NCI-H2196 treated with DMSO at 0.1 percent for 48 hours (cell line): ENCODE results near the gene SERPINA9.
"Not testable (repeated sequence)": the region's sequence is repeated elsewhere in the genome, so short reads cannot be mapped to it uniquely, and the experiment has no call there.

Experiments
- DNase-seq: peaks from one replicate; lab custom pipeline; 2025; ENCODE audit not compliant: unreplicated experiment; lab: John Stamatoyannopoulos, UW

Gene SERPINA9

DNA sequence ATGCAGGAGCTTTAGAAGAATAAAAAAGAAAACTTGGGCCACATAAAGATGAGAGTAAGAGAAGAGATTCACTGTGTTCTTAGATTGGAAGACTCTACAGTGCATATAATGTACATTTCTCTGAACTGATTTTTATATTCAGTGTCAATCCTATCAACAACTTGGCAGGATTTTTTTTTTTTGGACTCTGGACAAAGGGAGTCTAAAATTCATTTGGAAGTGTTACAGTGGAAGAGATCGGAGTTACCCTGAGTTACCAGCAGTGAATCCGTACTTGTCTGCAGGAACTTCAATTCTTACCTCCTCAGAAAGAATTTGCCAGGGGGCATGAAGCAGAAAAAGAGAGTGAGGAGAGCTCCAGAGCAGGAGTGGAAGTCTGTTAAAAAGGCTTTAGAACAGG is 47.4 kb downstream of the SERPINA9 start:
- no peak for DNase-seq

DNA sequence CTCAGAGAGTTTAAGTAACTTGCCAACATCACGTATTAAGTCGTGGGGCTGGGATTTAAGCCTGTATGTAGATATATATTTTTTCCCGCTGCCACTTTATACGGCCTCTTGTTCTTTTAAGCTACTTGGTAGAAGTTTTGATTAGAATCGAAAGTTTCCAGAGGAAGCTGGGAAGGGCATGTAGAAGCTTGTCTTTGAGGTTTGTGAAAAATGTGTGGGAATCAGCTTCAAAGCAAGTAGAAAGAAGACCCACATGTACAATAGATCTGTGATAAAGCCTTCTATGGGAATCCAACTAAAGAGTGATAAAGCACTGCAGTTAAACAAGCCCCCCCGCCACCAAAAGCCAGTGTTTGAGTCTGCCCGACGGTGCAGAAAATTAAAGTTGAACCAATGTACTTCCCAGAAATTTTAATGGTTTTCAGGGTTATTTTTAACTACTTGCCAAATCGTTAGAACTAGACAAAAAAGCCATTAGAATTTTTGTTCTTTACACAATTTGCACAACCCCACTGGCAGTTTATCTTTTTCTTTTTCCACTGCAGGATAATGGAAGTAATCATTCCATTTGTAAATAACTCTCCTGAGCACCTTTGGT is 48.9 kb downstream of the SERPINA9 start:
- DNase-seq: no peak

DNA sequence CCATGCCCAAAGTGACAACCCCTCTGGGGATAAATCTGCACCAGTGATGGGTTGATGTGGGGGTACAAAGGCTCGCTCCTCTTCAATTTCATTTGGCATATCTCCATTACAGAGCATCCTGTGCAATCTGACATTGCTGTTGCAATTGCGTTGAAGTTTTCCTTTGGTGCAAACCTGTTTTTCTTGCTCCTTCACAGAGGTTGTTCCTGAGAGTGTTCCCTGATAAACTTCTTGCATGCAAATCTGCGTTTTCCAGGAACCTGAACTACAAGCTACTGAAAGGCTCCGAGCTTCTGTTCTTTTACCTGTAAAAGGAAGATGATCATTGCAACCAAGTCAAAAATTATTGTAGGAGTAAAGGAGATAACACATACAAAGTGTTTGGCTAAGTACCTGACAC is 49.5 kb downstream of the SERPINA9 start:
- DNase-seq: no peak

DNA sequence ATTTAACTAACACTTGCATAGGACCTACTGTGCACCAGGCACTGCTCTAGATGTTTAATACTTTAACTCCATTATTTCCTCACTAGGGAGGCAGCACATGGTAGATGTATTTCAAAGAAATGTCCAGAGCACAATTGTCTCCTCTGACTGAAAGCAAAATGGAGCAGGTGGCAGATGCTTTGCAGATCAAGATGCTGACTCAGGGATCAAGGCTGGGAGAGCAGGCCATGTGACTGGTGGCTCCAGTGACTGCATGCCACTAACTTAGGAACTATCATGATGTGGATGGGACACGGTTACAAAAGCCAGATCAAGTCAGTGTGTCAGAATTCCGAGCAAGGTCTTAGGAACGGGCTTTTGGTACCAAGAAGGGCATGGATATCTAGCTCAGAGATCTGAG is 51.6 kb downstream of the SERPINA9 start:
- no peak for DNase-seq

DNA sequence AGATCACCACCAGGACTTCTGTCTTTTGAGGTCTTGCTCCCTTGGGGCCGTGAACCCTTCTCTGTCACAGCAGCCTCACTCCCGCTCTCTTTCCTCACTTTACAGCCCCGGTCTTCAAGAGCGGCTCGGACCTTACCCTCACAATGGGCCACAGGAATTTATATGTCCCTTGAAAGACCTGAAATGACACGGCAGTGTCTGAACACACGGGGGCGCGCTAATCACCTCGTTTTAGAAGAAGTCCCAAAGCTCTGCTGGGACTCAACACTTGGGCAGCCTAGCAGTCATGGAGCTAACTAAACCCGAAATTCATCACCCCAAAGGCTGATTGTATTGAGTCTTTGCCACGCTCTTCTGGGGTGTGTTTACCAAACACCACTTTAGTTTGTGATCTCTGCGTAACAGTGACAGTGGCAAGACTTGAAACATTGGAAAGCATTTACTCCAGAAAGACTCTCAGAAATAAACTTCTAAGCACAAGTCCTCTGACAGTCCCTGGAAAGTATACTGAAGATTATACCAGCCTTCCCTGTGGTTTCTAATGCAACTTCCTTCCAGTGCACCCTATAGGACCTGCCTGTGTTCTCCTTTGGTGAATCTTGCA is 52.4 kb downstream of the SERPINA9 start:
- DNase-seq: no peak

DNA sequence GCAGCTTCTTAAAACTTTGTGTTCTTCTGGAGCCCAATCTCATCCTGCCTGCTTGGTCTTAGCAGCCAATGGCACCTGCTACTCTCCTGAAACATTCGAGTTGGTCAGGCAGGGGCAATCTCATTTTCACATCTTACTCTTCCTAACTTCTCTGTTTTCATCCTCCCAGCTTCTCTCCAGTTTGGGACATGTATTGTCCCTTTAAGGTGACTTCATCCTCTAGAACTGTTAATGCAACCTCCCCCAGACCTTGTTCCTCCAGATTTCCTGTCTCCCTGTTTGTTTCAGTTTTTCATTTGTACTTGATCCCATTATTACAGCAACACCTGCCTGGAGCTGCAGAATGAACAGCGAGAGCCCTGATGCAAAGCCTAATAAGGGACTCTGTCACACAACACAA is 54.7 kb downstream of the SERPINA9 start:
- no peak for DNase-seq

DNA sequence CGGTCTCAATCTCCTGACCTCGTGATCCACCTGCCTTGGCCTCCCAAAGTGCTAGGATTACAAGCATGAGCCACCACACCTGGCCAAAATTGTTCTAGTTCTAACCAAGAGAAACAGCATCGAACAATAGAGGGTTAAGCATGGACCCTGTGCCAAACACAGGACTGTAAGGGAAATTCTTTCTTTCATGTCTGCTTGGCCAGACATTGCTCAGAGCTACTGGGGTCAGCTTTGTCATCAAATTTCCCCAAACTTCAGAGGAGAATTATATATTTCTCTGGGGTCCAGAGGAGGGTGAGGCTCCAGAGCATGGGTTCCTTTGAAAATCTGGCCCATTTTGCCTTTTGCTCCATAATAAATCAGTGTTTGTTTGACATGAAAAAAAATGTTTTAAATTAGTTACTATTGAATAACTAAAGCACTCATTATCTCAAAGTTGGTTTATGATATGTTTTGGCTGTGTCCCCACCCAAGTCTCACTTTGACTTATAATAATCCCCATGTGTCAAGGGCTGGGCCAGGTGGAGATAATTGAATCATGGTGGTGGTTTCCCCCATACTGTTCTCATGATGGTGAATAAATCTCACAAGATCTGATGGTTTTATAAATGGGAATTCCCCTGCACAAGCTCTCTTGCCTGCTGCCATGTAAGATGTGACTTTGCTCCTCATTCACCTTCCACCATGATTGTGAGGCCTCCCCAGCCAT is 58.3 kb downstream of the SERPINA9 start:
- not testable (repeated sequence) for DNase-seq
